Globus pallidus (tissue), 1 donor: ENCODE results near the gene SMIM9.

ENCODE experiments used
- DNase-seq: peaks from one replicate; pipeline ENCODE4 v3.0.0-alpha.2; 2015; ENCODE audit warnings: low spot score

The SMIM9 gene

GRCh38 chrX:154815274-154815818 lies 19.1 kb downstream of the SMIM9 start:
- no peak for DNase-seq

GRCh38 chrX:154813801-154814200 lies 20.7 kb downstream of the SMIM9 start:
- DNase-seq, result no peak

GRCh38 chrX:154812341-154813101 lies 21.9 kb downstream of the SMIM9 start:
- no peak for DNase-seq

- no peak for DNase-seq
Observed at GRCh38 chrX:154809939-154810665, 24.4 kb downstream of the SMIM9 start.

- DNase-seq, result no peak
Observed at GRCh38 chrX:154806837-154807501, 27.5 kb downstream of the SMIM9 start.

- no peak for DNase-seq
Observed at GRCh38 chrX:154805696-154806091, 28.8 kb downstream of the SMIM9 start.

- DNase-seq, result peak; percentile 75
Observed at GRCh38 chrX:154804957-154805695, 29.3 kb downstream of the SMIM9 start, which contains the start of gene MPP1. Gene MPP1 (minus strand): TSS chrX:154805485. CDS start chrX:154805373, 112 bp downstream.

- DNase-seq, result no peak
Observed at GRCh38 chrX:154804261-154804956, 30.1 kb downstream of the SMIM9 start.

GRCh38 chrX:154802947-154803346 lies 31.5 kb downstream of the SMIM9 start:
- DNase-seq, result no peak

- DNase-seq, result no peak
Observed at GRCh38 chrX:154800478-154801210, 33.8 kb downstream of the SMIM9 start.

GRCh38 chrX:154799556-154800348 lies 34.7 kb downstream of the SMIM9 start:
- DNase-seq, result no peak

GRCh38 chrX:154797006-154797405 lies 37.5 kb downstream of the SMIM9 start:
- DNase-seq, result no peak

- DNase-seq, result no peak
Observed at GRCh38 chrX:154795016-154795415, 39.4 kb downstream of the SMIM9 start.

GRCh38 chrX:154793084-154793795 lies 41.2 kb downstream of the SMIM9 start:
- no peak for DNase-seq

GRCh38 chrX:154791939-154792338 lies 42.5 kb downstream of the SMIM9 start:
- no peak for DNase-seq

GRCh38 chrX:154791467-154791866 lies 43.0 kb downstream of the SMIM9 start:
- no peak for DNase-seq

GRCh38 chrX:154785716-154786115 lies 48.7 kb downstream of the SMIM9 start:
- DNase-seq, result no peak

GRCh38 chrX:154784149-154784995 lies 50.1 kb downstream of the SMIM9 start:
- DNase-seq, result no peak
